ENCODE results near the gene UPK3BL1. TPM values are rescaled to one million over a fixed set of nuclear protein-coding genes. Genes with fewer than 3 reads are reported as not detected.
A peak's percentile ranks its signal among the peaks of the same experiment; 100 is the strongest.
"Not testable (repeated sequence)": the region's sequence is repeated elsewhere in the genome, so short reads cannot be mapped to it uniquely, and the experiment has no call there.

UPK3BL1 gene
- total RNA-seq, 1 experiment from 2014 or later = 51.4 TPM

DNA sequence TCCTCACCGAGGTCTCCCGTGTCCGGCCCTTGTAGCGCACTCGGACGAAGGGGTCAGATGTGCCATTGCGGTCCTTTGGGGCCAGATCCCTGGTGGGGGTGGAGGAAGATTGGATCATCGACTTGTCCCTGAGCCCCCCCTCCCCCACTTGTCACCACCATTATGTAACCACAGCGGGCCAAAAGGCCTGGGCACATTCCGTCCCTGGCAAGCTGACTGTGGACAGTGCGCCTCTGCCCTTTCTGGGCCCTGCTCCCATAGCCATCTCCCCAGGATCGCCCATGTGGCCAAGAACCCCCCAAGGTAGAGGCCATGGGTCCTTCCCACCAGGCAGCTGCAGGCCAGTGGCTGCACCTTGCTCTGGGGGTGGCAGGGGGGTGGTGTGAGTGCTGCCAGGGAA, 40.3 kb downstream of the UPK3BL1 start:
- H4K20me1 ChIP-seq (ENCODE audit: insufficient read depth, low read depth, low read length); H3K4me2 ChIP-seq (ENCODE audit: low read depth, low read length, poor library complexity, severe bottlenecking); H3K27me3 ChIP-seq (ENCODE audit: low read length); H3K9me3 ChIP-seq (ENCODE audit: low read length); H3K79me2 ChIP-seq (ENCODE audit: low read length); H3K4me1 ChIP-seq (ENCODE audit: low read length); DNase-seq; H3K4me3 ChIP-seq (ENCODE audit: low read length); H2AFZ ChIP-seq (ENCODE audit: low read length); H3K36me3 ChIP-seq (ENCODE audit: insufficient read depth, low read length); H3K27ac ChIP-seq (ENCODE audit: low read length); H3K9me2 ChIP-seq (replicated peaks; ENCODE audit: insufficient read depth, low read length); H3K9ac ChIP-seq (ENCODE audit: low read length): not testable (repeated sequence)

DNA sequence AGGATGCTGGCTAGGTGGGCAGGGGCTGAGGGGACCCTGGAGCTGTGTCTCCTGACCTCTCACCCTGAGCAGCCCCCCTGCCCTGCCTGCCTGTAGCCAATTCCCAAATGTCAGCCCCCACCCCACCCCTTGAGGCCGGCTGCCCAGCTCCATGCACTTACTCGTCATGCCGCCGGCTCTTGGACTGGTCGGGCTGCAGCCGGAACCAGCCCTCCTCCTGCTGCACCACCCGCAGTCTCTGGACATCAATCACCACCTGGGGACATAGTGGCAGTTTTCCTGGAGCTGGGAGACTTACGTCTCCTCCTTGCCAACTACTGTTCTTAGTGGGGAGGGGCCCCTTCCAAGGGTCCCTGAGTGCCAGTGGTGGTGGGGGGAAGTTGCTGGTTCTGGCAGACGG, 42.9 kb downstream of the UPK3BL1 start:
- not testable (repeated sequence) for H3K9me3 ChIP-seq (ENCODE audit: low read length); H3K4me1 ChIP-seq (ENCODE audit: low read length); H3K9ac ChIP-seq (ENCODE audit: low read length); H3K4me3 ChIP-seq (ENCODE audit: low read length); DNase-seq; H3K9me2 ChIP-seq (replicated peaks; ENCODE audit: insufficient read depth, low read length); H2AFZ ChIP-seq (ENCODE audit: low read length); H3K27me3 ChIP-seq (ENCODE audit: low read length); H3K4me2 ChIP-seq (ENCODE audit: low read depth, low read length, poor library complexity, severe bottlenecking); H3K79me2 ChIP-seq (ENCODE audit: low read length); H3K27ac ChIP-seq (ENCODE audit: low read length); H3K36me3 ChIP-seq (ENCODE audit: insufficient read depth, low read length); H4K20me1 ChIP-seq (ENCODE audit: insufficient read depth, low read depth, low read length)

DNA sequence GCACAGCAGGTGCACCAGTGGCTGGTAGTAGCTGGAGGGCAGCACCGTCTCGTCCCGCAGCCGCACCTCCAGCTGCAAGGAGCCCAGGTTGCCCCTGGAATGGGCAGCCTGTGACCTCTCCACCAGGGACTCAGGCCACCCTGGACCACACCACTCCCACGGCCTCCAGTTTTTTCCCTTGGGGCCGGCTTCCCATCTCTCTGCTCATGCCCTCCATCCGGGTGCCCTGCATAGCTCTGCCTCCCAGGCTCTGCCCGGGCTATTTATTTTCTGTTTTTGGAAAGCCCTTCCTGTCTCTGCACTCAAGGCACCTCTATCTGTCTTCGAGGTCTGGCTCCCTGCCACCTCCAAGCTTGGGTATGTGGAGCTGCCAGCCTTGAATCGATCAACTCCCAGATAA, 46.6 kb downstream of the UPK3BL1 start:
- DNase-seq = peak; percentile 36
- not testable (repeated sequence) for H3K27ac ChIP-seq (ENCODE audit: low read length); H3K27me3 ChIP-seq (ENCODE audit: low read length); H3K79me2 ChIP-seq (ENCODE audit: low read length); H3K4me1 ChIP-seq (ENCODE audit: low read length); H3K9me3 ChIP-seq (ENCODE audit: low read length); H3K4me3 ChIP-seq (ENCODE audit: low read length); H3K36me3 ChIP-seq (ENCODE audit: insufficient read depth, low read length); H3K9ac ChIP-seq (ENCODE audit: low read length); H4K20me1 ChIP-seq (ENCODE audit: insufficient read depth, low read depth, low read length); H2AFZ ChIP-seq (ENCODE audit: low read length); H3K9me2 ChIP-seq (replicated peaks; ENCODE audit: insufficient read depth, low read length); H3K4me2 ChIP-seq (ENCODE audit: low read depth, low read length, poor library complexity, severe bottlenecking)

DNA sequence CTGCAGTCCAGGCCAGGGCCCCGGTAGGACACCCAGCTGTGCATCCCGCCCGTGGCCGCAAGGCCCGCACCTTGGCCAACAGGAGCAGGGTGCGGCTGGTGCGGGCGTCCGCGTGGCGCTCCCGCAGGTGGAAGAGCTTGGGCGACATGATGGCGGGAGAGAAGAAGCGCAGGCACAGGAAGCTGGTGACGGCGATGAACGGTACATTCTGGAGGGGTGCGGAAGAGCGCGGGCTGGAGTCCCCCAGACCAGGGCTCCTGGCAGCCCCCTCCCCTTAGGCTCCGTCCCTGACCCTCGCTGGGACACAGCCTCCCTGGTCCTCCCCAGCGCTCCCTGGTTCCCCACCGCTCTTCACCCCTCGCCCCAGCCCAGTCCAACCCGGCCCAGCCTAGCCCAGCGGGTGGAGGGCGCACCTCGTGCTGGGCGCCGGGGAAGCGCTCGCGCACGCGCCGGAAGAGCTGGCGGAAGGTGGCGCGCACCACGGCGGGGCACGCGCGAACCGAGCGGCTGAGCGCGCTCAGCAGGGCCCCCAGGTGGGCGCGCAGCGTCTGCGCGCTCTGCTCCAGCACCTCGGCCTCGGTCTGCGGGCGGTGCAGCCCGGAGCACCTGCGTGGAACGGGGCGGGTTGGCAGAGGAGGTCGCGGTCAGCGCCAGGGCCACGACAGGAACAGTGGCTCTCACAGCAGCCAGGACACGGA, 48.8 kb downstream of the UPK3BL1 start:
- H3K27ac ChIP-seq (ENCODE audit: low read length); H4K20me1 ChIP-seq (ENCODE audit: insufficient read depth, low read depth, low read length); H3K4me1 ChIP-seq (ENCODE audit: low read length); H3K9ac ChIP-seq (ENCODE audit: low read length); H3K4me3 ChIP-seq (ENCODE audit: low read length); H2AFZ ChIP-seq (ENCODE audit: low read length); H3K4me2 ChIP-seq (ENCODE audit: low read depth, low read length, poor library complexity, severe bottlenecking); H3K9me2 ChIP-seq (replicated peaks; ENCODE audit: insufficient read depth, low read length); H3K27me3 ChIP-seq (ENCODE audit: low read length); H3K79me2 ChIP-seq (ENCODE audit: low read length); H3K9me3 ChIP-seq (ENCODE audit: low read length); DNase-seq; H3K36me3 ChIP-seq (ENCODE audit: insufficient read depth, low read length): not testable (repeated sequence)

DNA sequence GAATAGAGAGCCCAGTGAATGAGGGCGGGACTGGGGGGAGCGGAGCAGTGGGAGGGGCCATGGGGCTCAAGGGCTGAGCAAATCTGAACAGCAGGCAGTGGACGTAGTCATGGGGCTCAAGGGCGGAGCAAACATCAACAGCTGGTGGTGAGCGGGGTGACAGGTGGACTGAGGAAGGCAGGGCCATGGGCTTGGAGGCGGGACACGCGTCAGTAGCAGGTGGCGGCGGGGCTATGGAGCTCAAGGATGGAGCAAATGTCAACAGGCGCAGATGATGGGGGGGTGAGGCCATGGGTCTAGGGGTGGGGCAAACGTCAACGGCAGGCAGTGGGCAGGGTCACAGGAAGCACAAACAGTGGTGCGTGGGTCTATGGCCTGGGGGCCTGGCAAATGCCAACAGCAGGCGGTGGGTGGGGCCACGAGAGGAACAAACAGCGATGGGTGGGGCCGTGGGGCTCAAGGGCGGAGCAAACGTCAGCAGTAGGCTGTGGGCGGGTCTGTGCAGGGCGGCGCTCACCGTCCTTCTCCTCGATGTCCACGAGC, 50.0 kb downstream of the UPK3BL1 start:
- H3K36me3 ChIP-seq (ENCODE audit: insufficient read depth, low read length); H3K9me2 ChIP-seq (replicated peaks; ENCODE audit: insufficient read depth, low read length); H3K27ac ChIP-seq (ENCODE audit: low read length); H3K27me3 ChIP-seq (ENCODE audit: low read length); H3K4me3 ChIP-seq (ENCODE audit: low read length); H4K20me1 ChIP-seq (ENCODE audit: insufficient read depth, low read depth, low read length); H3K79me2 ChIP-seq (ENCODE audit: low read length); H3K9ac ChIP-seq (ENCODE audit: low read length); DNase-seq; H3K4me2 ChIP-seq (ENCODE audit: low read depth, low read length, poor library complexity, severe bottlenecking); H3K9me3 ChIP-seq (ENCODE audit: low read length); H3K4me1 ChIP-seq (ENCODE audit: low read length); H2AFZ ChIP-seq (ENCODE audit: low read length): not testable (repeated sequence)

DNA sequence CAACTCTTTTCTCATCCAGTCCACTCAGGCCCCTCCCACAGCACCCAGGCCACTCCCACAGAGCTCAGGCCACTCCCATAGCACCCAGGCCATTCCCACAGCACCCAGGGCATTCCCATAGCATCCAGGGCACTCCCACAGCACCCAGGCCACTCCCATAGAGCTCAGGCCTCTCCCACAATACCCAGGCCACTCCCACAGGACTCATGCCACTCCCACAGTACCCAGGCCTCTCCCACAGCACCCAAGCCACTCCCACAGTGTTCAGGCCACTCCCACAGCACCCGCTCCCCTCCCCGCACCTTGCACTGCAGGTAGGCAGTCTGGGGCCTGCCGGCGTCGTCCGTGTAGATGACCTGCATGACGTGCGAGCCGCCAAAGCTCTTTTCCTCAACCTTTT, 52.7 kb downstream of the UPK3BL1 start:
- H3K9me3 ChIP-seq (ENCODE audit: low read length); H3K4me1 ChIP-seq (ENCODE audit: low read length); H3K4me2 ChIP-seq (ENCODE audit: low read depth, low read length, poor library complexity, severe bottlenecking); H3K27ac ChIP-seq (ENCODE audit: low read length); H3K27me3 ChIP-seq (ENCODE audit: low read length); H3K9me2 ChIP-seq (replicated peaks; ENCODE audit: insufficient read depth, low read length); H3K79me2 ChIP-seq (ENCODE audit: low read length); H3K36me3 ChIP-seq (ENCODE audit: insufficient read depth, low read length); DNase-seq; H4K20me1 ChIP-seq (ENCODE audit: insufficient read depth, low read depth, low read length); H3K9ac ChIP-seq (ENCODE audit: low read length); H2AFZ ChIP-seq (ENCODE audit: low read length); H3K4me3 ChIP-seq (ENCODE audit: low read length): not testable (repeated sequence)

Small RNA genes within 50 kb of the gene (small RNA-seq; reads per million reads assigned to genes)
- not detected for gene AC105052.3
- gene UPK3BL1 = not detected

Other genes starting within 250 kb of the UPK3BL1 start
- gene PRKRIP1, start 246.4 kb downstream of the UPK3BL1 start, total RNA-seq (2014; rRNA removed; shearing (Covaris generic); ENCODE audit: low replicate concordance) = 42.7 and 75.4 TPM in 2 replicates
- 2.8 and 7.8 TPM in 2 replicates for gene ORAI2, start 209.2 kb downstream of the UPK3BL1 start, total RNA-seq (2014; rRNA removed; shearing (Covaris generic); ENCODE audit: low replicate concordance)
- 3.7 and 11.9 TPM in 2 replicates for gene ALKBH4, start 177.9 kb downstream of the UPK3BL1 start, total RNA-seq (2014; rRNA removed; shearing (Covaris generic); ENCODE audit: low replicate concordance)
- 15.2 and 24.9 TPM in 2 replicates for gene LRWD1, start 177.8 kb downstream of the UPK3BL1 start, total RNA-seq (2014; rRNA removed; shearing (Covaris generic); ENCODE audit: low replicate concordance)
- gene POLR2J, start 163.9 kb downstream of the UPK3BL1 start, total RNA-seq (2014; rRNA removed; shearing (Covaris generic); ENCODE audit: low replicate concordance) = 53.1 and 60.7 TPM in 2 replicates
- 2.4 and 5.6 TPM in 2 replicates for gene RASA4B, start 125.0 kb downstream of the UPK3BL1 start, total RNA-seq (2014; rRNA removed; shearing (Covaris generic); ENCODE audit: low replicate concordance)
- 19.8 and 49.4 TPM in 2 replicates for gene UPK3BL2, start 99.1 kb downstream of the UPK3BL1 start, total RNA-seq (2014; rRNA removed; shearing (Covaris generic); ENCODE audit: low replicate concordance)
- not detected in 2 replicates for gene SPDYE2, start 91.6 kb downstream of the UPK3BL1 start, total RNA-seq (2014; rRNA removed; shearing (Covaris generic); ENCODE audit: low replicate concordance)
- 45.5 and 57.8 TPM in 2 replicates for gene POLR2J3, start 70.2 kb downstream of the UPK3BL1 start, total RNA-seq (2014; rRNA removed; shearing (Covaris generic); ENCODE audit: low replicate concordance)
- 4.5 and 16.5 TPM in 2 replicates for gene RASA4, start 26.0 kb downstream of the UPK3BL1 start, total RNA-seq (2014; rRNA removed; shearing (Covaris generic); ENCODE audit: low replicate concordance)
- gene SPDYE2B, start 7.5 kb upstream of the UPK3BL1 start, total RNA-seq (2014; rRNA removed; shearing (Covaris generic); ENCODE audit: low replicate concordance) = not detected in 2 replicates
- 13.2 and 14.7 TPM in 2 replicates for gene POLR2J2, start 28.9 kb upstream of the UPK3BL1 start, total RNA-seq (2014; rRNA removed; shearing (Covaris generic); ENCODE audit: low replicate concordance)
- 3.5 and 4.0 TPM in 2 replicates for gene FAM185A, start 106.2 kb upstream of the UPK3BL1 start, total RNA-seq (2014; rRNA removed; shearing (Covaris generic); ENCODE audit: low replicate concordance)

Measured in Karpas-422 (cell line).